IMR-90 (cell line): ENCODE results near the gene TMPRSS13.

Experiments used
- CEBPB ChIP-seq: IDR thresholded peaks from 2 replicates; pipeline ENCODE4 v1.6.1; 2012; ENCODE audit warnings: low read depth, low read length, improper control_type of control experiment
- CHD1 ChIP-seq: IDR thresholded peaks from 2 replicates; pipeline ENCODE4 v1.6.1; 2012; ENCODE audit warnings: low read depth, low read length, improper control_type of control experiment
- CTCF ChIP-seq: conservative IDR thresholded peaks from 2 replicates; pipeline ENCODE4 v1.5.1; 2012; ENCODE audit warnings: mild to moderate bottlenecking, low read depth, low read length, improper control_type of control experiment
- ELK1 ChIP-seq: fragments of 150-350 bp; IDR thresholded peaks from 2 replicates; pipeline ENCODE4 v1.6.1; 2016; ENCODE audit warnings: low read depth, mild to moderate bottlenecking, low read length, moderate library complexity, borderline replicate concordance
- MAZ ChIP-seq: IDR thresholded peaks from 2 replicates; pipeline ENCODE4 v1.6.1; 2012; ENCODE audit warnings: low read depth, mild to moderate bottlenecking, low read length, improper control_type of control experiment, moderate library complexity, borderline replicate concordance
- MXI1 ChIP-seq: IDR thresholded peaks from 2 replicates; pipeline ENCODE4 v1.6.1; 2012; ENCODE audit warnings: low read depth, mild to moderate bottlenecking, low read length, moderate library complexity, borderline replicate concordance
- NFE2L2 ChIP-seq: fragments of 150-350 bp; IDR thresholded peaks from 2 replicates; pipeline ENCODE4 v1.6.1; 2016; ENCODE audit warnings: low read depth, mild to moderate bottlenecking, low read length
- POLR2A ChIP-seq: IDR thresholded peaks from 2 replicates; pipeline ENCODE4 v1.6.1; 2012; ENCODE audit warnings: mild to moderate bottlenecking, low read depth, low read length
- RFX5 ChIP-seq: IDR thresholded peaks from 2 replicates; pipeline ENCODE4 v1.8.0; 2012; ENCODE audit warnings: low read depth, mild to moderate bottlenecking, low read length, moderate library complexity
- SMC3 ChIP-seq: fragments of 150-350 bp; IDR thresholded peaks from 2 replicates; pipeline ENCODE4 v1.6.1; 2016; ENCODE audit warnings: low read depth, mild to moderate bottlenecking, antibody characterized with exemption, low read length, moderate library complexity
- TF ChIP-seq, protein P1 (sequence below): fragments of 150-350 bp; IDR thresholded peaks from 2 replicates; pipeline ENCODE4 v1.6.1; 2017; ENCODE audit warnings: mild to moderate bottlenecking, antibody characterized with exemption, low read length, low read depth

- no peak for TF ChIP-seq CTCF
- no peak for TF ChIP-seq CEBPB
- no peak for TF ChIP-seq POLR2A
- no peak for TF ChIP-seq RFX5
- TF ChIP-seq ELK1, result no peak
- TF ChIP-seq, protein P1, sequence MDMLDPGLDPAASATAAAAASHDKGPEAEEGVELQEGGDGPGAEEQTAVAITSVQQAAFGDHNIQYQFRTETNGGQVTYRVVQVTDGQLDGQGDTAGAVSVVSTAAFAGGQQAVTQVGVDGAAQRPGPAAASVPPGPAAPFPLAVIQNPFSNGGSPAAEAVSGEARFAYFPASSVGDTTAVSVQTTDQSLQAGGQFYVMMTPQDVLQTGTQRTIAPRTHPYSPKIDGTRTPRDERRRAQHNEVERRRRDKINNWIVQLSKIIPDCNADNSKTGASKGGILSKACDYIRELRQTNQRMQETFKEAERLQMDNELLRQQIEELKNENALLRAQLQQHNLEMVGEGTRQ, result no peak
- TF ChIP-seq MXI1, result no peak
- TF ChIP-seq NFE2L2, result no peak
- TF ChIP-seq SMC3, result no peak
- TF ChIP-seq CHD1, result no peak
- TF ChIP-seq MAZ, result no peak
Measured at GRCh38 chr11:117919341-117919740, 9.9 kb downstream of the TMPRSS13 start.
